NOMO-1 treated with DMSO at 0.1 percent for 48 hours (cell line): ENCODE measurements around the gene PHLPP1.
A peak's percentile ranks its signal among the peaks of the same experiment; 100 is the strongest.

Source experiments
- DNase-seq: peaks from one replicate; lab custom pipeline; 2025; ENCODE audit not compliant: unreplicated experiment; lab: John Stamatoyannopoulos, UW

PHLPP1 gene

DNA sequence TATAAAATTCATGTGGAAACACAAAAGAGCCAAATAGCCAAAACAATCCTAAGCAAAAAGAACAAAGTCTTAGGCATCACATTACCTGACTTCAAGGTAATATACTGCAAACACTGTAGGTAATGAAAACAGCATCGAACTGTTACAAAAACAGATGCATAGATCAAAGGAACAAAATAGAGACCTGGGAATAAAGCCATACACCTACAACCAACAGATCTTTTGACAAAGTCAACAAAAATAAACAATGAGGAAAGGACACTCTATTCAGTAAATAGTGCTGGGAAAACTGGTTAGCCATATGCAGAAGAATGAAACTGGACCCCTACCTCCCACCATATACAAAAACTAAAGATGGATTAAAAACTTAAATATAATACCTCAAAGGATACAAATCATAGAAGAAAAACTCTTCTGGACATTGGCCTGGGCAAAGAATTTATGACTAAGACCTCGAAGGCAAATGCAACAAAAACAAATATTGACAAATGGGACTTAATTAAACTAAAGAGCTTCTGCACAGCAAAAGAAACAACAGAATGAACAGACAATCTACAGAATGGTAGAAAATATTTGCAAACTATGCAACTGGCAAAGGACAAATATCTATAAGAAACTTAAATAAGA is 218.0 kb downstream of the PHLPP1 start:
- no peak for DNase-seq

DNA sequence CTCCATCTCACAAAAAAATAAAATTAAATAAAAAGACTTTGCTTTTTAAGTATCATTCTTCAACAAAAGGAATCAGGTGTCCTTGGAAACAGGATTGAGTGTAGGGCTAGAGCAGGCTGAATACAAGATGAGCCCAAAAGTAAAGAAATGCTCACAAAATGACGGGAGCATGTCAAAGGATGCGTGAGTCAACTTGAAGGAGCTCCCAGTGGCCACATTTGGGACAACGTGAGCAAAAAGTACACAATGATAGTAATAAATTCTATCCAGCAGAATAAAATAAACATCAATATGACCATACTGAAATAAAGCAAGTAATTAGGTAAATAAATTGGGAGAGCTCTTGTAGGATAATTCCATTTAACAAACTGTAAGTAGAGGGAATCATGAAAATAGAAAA is 220.7 kb downstream of the PHLPP1 start:
- no peak for DNase-seq

DNA sequence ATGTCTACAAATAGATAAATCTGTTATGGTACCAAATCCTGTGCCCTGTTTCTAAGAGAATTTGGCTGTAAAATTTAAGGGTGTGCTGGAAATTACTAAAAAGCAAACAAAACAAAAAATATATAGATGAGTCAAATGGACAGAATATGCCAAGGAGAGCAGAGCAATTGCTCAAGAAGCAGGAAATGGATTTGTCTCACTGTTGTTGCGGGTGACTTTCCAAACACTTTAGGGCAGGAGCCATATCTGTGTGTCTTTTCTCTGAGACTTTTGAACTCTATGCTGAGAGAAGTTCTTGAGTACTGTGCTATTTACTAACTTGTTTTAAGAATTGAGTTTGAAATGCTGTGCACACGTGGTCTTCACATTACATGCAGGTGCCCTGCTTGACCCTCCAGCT is 221.7 kb downstream of the PHLPP1 start:
- peak; percentile 46 for DNase-seq

DNA sequence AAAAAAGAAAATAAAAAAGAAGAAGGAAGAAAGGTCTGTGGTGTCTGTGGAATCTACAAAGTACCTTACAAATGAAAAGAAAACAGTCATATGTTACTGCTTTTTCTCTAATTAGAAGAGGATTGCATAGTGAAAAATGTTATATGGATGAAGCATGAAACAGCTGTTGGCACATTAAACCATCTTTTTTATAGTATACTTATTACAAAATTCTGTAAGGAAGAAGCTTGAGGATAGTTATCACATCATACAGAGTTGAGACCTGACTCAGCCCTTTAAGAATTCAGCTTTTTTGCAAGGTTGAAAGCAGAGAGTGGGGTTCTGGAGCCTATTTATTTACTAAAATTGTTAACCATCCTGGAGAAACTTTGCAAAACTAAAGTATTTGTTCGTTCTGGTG is 222.7 kb downstream of the PHLPP1 start:
- DNase-seq, result no peak

DNA sequence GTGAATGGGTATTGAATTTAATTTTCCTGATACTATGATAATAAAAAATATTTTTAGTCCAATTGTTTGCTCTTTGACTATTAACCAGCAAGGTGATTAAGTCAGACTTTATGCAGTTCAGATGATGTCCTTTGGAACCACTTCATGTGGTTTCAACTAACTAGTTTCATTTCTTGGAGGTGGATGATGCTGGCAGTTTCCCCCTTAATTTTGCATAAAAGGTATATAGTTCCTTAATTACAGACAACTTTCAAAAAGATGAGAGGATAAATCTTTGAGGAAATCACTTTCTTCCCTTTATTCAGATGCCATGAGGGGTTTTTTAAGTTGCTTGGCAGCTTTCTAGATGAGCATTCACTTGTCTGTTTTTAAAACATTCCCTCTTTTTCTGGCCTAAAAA is 223.1 kb downstream of the PHLPP1 start:
- peak; percentile 46 for DNase-seq

DNA sequence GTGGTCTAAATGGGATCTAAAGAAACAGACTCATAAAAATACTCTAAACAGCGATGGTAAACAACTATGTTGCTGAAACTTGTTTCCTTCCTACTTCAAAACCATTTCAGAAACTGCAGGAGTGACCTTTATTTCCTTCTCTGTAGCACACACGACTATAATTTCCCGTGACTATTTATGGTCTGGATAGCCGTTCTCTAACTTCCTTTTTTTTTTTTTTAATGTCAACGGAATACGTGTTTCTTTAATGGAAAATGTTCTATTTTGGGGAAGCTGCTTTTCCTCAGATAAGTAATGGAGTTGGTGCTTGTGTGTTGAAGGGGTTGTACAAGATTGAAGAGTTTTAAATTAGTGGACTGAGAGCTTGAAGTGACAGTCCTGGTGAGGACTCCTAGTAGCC is 224.1 kb downstream of the PHLPP1 start:
- DNase-seq, result peak; percentile 93

DNA sequence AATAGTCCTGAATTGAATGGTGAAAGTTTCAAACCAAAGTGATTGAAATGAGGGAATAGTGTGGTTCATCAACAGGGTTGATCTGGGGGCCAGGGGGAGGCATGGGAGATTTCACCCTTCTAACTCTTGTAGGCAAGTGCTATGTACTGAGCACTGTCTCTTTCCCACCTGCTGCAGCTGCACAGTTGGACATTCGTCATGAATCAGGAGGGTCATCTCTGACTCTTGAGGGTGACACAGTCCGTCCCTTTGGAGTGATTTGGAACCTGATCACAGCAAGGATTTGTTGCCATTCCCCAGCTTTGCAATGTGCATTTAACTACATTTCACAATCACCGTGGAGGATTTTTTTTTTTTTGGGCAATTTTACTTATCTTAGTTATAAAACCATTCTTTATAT is 224.6 kb downstream of the PHLPP1 start:
- DNase-seq, result no peak

DNA sequence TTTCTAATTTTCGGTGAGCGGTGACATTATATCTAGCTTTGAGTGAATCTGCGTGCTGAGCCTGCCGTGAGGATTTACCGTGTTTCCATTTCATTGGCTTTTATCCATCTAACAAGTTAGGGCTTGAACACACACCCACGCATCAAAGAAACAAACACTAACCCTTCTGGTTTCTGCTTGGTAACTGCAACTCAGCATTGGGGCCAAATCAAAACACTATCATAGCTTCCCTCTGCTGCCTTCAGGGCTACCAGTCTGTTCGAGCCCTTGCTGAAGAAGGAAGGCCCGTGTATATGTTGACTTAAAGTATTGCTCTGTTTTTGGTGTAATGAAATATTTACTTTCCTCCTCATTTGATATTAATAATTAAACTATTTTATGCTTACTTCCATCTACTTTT is 227.2 kb downstream of the PHLPP1 start:
- DNase-seq, result no peak

DNA sequence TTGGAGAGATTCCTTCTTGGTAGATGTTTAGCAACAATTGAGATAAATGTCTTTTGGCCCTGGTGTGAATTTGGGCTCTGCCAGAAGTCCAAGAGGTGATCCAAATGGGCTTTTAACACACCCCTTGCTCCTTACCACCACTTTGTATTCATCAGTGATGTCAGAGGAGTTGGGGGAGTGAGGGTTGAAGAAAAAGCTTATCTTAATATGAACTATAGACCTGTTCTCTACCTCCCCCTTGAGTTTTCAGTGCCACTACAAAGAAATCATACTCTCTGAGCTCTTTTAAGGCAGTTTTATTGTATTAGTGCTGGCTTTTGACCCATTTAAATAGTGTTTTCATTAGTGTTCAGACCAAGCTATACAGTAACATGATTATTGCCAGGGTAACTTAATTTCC is 229.1 kb downstream of the PHLPP1 start:
- no peak for DNase-seq

DNA sequence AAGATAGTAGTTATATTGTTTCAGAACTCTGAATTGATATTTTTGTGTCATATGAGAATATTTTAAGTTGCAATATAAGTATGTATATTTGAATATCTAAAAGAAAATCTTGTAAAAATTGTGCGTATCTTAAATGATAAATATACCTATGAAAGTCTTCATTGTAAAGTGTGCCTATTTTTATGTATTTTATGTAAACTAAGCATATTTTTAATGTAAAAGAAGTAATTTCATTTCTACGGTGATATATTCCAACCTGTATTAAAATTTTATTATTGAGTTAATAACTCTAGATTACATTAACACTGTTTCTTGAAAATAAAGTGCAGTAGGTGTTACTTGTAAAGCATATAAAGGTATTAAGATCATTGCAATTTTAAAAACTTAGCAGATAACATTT is 233.4 kb downstream of the PHLPP1 start:
- no peak for DNase-seq

DNA sequence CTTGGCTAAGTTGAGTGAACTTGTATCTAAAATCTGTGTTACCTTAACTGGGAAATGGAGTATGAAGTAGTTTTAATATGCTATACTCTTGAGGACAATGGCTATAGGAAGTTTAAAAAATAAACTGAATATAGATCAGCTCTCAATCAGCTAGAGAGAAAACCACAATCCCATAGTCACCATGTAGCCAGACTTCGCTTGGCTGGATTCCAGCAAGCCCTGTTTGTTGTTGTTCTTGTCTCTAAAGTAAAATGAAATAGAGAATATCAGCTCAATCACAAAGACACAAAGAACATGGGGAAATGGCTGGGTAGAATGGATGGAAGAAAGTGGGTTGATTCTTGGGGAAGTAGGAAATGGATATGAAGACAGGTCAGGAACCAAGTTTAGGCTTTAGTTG is 234.9 kb downstream of the PHLPP1 start:
- no peak for DNase-seq

DNA sequence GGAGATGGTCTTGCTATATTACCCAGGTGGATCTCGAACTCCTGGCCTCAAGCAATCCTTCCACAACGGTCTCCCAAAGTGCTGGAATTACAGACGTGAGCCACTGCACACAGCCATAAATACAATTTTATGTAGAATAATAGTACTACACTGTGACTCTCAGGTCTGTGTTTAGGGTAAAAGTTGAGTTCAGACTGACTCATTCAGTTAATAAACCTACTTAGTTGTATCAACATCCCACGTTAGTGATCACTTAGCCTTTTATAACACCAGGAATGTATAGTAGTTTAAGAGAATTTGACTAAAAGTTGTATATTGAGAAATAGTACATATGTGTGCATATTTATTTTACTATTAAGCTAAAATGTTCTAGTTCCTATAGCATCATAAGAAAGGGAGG is 237.5 kb downstream of the PHLPP1 start:
- DNase-seq, result no peak

DNA sequence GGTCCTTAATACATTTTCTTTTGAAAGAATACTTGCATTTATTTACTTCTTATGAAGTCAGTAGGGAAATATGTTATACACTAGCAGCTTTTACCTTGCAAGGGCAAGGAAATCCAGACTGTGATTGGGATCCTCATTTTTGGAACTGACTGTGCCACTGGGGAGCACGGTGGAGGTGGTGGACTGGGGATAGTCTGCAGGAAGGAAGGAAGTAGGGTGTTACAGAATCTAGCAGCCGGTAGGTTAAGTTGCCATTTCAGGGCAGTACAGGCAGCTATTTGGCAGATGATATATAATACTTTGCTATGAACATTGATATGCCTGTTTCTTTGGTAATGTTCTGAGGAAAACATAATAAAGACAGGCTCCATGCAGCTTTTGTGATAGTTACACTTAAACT is 238.3 kb downstream of the PHLPP1 start:
- peak; percentile 13 for DNase-seq

DNA sequence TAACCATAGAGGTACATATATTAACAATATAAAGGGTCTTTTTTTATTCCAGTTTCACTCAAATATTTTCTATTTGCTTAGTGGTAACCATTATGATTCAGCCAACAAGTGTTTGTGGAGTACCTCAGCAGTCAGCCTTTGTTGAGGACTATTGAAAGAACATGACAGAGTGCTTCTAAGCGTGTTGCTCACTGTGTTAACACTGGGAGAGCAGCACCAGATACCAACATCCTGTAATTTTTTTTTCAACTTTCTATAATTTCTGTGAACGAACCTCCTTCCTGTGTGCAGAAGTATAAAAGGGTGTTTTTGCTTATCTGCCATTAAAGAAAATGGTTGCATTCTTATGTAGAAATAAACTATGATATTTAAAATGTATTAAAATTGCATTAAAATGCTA is 239.0 kb downstream of the PHLPP1 start:
- no peak for DNase-seq

DNA sequence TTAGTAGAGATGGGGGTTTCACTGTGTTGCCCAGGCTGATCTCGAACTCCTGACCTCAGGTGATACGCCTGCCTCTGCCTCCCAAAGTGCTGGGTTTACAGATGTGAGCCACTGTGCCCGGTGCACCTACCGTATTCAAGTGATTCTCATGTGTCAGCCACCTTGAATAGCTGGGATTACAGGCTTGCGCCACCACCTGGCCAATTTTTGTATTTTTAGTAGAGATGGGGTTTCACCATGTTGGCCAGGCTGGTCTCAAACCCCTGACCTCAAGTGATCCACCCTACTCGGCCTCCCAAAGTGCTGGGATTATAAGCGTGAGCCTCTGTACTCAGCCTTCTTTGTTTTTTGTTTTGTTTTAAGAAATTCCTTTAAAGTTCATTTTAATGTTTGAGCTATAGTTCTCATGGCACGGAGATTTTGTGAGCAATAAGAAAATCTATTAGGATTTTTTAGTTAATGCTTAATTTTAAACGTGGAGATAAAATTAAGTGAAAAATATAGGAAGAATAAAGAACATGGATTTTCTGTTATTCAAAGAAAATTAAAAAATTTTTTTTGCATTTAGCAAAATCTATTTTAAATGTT is 242.6 kb downstream of the PHLPP1 start:
- peak; percentile 57 for DNase-seq

DNA sequence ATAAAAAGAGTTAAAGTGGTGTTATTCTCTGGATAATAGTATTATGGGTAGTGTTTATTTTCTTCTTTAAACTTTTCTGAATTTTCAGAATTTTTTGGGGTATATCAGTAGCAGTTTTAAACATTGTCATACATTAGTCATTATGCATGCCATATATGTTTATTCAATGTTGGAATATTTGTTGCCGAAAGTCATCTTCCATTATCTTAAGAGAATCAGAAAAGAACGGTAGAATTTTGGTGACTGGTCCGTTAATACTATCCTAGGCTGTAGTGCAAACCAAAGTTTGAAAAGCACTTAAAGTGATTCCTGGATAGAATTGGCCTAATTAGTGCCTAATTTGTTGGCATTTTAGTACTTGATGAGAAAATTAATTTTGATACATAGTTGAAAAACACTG is 244.1 kb downstream of the PHLPP1 start:
- no peak for DNase-seq

DNA sequence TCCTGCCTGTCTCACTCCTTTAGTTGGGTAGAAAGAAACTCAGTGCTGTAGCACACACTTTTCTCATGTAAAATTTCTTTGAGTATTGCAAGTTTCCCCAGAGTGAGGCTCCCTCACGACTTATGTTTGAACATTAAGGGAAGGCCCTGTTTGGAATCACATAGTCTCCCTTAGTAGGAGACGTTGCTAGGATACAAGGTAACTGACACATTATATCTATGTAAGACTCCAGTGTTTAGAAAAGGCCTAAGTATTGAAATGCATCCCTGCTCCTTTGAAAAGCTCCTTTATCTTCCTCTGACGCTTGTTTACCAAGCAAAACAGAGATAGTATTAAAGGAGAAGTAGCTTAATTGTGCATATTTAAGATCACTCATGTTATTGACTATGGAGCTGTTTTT is 248.2 kb downstream of the PHLPP1 start:
- no peak for DNase-seq

DNA sequence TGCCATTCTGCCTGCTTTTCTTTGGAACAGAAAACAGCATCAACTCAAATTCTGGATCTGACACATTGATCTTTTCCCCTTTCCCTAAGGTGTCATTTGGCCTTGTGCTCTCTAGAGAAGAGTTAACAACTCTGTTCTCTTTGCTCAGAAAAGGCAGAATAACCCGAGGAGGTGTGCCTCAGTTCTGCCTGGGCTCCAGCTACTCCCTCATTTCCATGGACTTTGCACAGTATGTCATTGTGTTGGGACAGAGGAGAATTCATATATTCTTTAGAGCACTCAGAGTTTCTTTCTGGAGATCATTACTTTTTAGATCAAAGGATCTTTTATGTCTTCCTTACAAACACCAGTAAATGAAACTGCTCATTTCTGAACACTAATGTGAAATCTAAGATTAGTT is 249.1 kb downstream of the PHLPP1 start:
- no peak for DNase-seq

DNA sequence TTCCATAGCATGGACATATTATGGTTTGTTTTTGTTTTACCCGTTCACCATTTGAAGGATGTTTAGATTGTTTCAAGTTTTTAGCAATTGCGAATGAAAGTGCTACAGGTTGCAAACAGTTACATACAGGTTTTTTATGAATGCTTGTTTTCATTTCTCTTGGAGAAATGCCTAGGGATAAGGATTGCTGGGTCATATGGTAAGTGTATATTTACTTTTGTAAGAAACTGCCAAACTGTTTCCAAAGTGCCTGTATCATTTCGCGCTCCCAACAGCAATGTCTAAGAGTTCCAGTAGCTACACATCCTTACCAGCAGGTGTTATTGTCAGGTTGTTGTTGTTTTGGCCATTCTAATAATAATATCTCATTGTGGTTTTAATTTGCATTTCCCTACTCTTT is 251.7 kb downstream of the PHLPP1 start:
- DNase-seq, result no peak

DNA sequence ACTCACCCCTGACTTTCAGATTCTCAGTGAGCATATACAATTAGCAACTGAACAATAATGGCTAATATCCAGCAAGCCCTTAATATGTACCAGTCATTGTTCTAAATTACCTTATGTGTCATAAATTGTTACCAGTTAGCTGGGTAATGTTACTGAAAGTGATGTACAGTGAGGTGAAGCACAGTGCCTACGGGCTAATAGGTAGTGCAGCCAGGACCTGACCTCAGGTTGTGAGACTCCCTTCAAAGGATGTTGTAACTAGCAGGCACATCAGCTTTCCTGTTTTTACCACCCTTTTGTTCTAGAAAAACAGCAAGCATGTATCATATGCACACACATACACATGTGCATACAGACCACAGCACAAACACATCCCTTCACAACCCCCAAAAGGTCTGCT is 258.3 kb downstream of the PHLPP1 start:
- no peak for DNase-seq

DNA sequence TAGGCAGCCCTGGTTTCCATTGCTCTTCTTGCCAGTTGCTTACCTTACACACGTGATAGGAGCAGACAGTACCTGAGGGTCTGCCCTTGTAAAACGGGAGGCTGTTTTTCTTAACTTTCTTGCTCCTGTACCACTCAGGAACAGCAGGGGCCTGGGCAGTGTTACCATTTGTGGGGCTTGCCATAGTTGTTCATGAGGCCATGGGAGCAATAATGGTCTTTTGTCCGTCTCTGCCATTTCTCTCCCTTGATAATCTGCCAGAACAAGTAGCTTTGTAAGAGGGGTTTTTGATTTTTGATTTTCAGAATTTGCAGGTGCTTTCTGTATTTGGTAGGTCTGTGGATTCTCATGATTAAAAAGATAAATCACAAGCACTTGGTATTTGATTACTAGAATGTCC is 259.0 kb downstream of the PHLPP1 start:
- no peak for DNase-seq

DNA sequence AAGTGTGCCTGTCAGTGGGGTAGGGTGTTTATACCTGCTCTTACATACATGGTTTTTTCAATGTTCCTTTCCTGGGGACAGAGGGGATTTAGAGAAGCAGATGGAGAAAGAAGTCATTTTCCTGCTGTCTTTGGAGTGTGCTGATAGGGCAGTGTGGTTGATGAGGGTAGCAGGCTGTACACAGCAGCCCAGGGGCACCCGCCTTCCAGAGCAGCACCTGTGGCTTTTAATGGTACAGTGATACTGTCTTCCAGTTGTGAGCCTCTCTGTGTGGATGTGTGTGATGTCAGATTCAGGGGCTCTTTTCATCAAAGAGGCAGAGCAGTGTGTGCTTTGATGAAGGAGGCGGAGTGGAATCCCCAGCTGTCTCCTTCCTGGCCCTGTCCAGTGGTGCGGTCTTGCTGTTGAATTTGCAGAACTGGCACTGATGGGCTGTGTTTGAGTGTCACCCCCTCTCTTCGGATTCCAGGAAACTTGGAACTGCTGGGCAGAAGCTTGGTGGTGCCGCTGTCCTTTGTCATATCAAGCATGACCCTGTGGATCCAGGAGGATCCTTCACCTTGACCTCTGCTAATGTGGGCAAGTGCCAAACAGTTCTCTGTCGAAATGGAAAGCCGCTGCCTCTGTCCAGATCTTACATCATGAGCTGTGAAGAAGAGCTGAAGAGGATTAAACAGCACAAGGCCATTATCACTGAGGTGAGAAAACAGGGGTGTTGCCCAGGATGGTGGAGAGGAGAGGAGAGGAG is 259.8 kb downstream of the PHLPP1 start:
- DNase-seq, result no peak

DNA sequence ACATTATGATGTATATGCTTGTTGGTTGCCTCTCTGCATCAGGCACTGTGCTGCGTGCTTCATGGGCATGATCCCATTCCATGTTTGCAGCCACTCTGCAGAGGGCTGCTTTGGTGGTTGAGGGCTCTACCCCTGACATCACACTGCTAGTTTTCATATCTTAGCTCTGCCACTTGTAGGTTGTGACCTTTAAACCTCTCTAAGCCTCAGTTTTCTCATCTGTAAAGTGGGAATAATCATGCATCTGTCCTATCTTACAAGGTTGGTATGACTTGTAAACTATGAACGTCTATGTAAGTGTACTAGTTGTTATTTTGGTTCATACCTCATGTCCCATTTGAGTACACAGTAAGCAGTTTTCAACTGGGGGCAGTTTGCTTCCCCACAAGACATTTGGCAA is 260.4 kb downstream of the PHLPP1 start:
- no peak for DNase-seq
